ENCODE measurements around the gene LEMD3.

DNA sequence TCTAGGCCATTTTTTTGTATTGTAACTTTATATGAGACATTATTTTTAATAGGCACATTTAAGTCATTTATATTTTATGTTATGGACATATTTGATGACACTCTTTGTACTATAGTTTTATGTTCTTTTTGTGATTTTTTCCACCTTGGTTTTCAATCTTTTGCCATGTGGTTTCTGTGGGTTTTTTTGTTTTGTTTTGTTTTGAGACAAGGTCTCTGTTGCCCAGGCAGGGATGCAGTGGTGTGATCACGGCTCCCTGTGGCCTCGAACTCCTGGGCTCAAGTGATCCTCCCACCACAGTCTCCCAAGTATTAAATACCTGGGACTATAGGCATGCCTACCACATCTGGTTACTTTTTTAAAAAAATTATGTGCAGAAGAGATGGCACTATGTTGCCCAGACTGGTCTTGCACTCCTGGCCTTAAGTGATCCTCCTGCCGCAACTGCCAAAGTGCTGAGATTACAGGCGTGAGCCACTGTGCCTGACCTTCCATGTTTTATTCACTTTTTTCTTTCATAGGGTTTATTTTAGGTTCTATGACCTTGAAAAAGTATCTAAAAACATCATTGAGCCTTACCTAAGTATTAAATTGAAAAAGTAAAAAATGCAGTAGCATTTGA lies 125.4 kb downstream of the LEMD3 start:
- TF ChIP-seq L3MBTL2 (conservative IDR thresholded peaks at IDR 0.05) (no peak), NFRKB (IDR thresholded peaks at IDR 0.05) (no peak), SUZ12 (IDR thresholded peaks at IDR 0.05) (no peak), HDGF (IDR thresholded peaks at IDR 0.05; ENCODE audit: borderline replicate concordance) (no peak), FOXK2 (IDR thresholded peaks at IDR 0.05) (no peak), FOXM1 (IDR thresholded peaks at IDR 0.05; ENCODE audit: borderline replicate concordance) (no peak), LEF1 (IDR thresholded peaks at IDR 0.05; ENCODE audit: borderline replicate concordance) (no peak), BHLHE40 (IDR thresholded peaks at IDR 0.05; ENCODE audit: borderline replicate concordance) (no peak), SP1 (IDR thresholded peaks at IDR 0.05) (no peak), ARNT (IDR thresholded peaks at IDR 0.05) (no peak)
- TF ChIP-seq, protein P1, sequence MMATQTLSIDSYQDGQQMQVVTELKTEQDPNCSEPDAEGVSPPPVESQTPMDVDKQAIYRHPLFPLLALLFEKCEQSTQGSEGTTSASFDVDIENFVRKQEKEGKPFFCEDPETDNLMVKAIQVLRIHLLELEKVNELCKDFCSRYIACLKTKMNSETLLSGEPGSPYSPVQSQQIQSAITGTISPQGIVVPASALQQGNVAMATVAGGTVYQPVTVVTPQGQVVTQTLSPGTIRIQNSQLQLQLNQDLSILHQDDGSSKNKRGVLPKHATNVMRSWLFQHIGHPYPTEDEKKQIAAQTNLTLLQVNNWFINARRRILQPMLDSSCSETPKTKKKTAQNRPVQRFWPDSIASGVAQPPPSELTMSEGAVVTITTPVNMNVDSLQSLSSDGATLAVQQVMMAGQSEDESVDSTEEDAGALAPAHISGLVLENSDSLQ (IDR thresholded peaks at IDR 0.05) = no peak
